NCI-H1694 (cell line): Measurements from ENCODE around the gene INCENP.
"Not testable (repeated sequence)": the region's sequence is repeated elsewhere in the genome, so short reads cannot be mapped to it uniquely, and the experiment has no call there.

Experiments used
- DNase-seq: peaks from one replicate; lab custom pipeline; 2025; lab: John Stamatoyannopoulos, UW

The INCENP gene

GRCh38 chr11:62171261-62171723, 47.5 kb downstream of the INCENP start:
- DNase-seq, result peak; percentile 92

DNA sequence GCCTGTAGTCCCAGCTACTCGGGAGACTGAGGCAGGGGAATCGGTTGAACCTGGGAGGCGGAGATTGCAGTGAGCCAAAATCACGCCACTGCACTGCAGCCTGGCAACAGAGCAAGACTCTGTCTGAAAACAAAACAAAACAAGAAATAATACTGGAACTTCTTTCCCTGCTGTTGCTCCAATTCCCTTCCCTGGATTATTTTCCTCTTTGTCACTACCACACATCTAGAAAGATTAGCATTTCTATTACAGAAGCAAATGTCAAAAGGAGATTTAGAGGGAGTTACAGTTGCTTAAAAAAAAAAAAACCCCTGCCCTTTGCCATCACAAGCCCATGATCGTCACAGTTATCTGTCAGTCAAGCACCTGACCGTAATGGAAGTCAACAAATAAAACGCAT, 48.5 kb downstream of the INCENP start:
- DNase-seq, result no peak

DNA sequence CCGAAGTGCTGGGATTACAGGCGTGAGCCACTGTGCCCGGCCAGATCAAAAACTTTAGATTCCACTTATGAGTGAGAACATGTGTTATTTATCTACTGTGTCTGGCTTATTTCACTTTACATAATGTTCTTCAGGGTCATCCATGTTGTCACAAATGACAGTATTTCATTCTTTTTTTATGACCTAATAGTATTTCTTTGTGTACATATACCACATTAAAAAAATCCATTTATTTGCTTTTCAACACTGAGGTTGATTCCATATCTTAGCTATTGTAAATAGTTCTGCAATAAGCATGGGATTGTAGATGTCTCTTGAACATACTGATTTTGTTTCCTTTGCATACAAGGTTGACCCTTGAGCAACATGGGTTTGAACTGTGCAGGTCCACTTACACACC, 53.0 kb downstream of the INCENP start:
- DNase-seq, result no peak

DNA sequence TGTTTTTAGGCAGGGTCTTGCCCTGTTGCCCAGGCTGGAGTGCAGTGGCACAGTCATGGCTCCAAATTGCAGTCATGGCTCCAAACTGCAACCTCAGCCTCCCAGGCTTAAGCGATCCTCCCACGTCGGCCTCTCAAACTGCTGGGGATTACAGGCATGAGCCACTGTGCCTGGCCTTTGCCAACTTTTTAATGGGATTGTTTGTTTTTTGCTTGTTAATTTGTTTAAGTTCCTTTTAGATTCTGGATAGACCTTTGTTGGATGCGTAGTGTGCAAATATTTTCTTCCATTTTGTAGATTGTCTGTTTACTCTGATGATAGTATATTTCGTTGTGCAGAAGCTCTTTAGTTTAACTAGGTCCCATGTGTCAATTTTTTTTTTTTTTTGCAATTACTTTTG, 56.2 kb downstream of the INCENP start:
- no peak for DNase-seq

- no peak for DNase-seq
Observed at GRCh38 chr11:62181097-62181496, 57.3 kb downstream of the INCENP start.

DNA sequence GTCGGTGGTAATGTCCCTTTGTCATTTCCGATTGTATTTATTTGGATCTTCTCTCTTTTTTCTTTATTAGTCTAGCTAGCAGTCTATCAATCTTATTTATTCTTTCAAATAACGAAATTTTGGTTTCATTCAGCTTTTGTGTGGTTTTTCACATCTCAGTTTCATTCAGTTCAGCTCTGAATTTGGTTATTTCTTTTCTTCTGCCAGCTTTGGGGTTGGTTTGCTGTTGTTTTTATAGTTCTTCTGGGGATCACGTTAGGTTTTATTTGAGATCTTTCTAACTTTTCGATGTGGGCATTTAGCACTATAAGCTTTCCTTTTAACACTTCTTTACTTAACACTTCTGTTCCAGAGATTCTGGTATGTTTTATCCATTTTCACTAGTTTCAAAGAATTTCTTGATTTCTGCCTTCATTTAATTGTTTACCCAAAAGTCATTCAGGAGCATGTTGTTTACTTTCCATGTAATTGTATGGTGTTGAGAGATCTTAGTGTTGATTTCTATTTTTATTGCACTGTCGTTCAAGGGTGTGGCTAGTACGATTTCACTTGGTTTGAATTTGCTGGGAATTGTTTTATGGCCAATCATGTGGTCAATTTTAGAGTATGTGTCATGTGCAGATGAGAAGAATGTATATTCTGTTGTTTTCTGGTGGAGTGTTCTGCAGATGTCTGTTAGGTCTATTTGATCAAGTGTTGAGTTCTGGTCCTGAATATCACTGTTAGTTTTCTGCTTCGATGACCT, 58.5 kb downstream of the INCENP start:
- no peak for DNase-seq

- no peak for DNase-seq
Observed at GRCh38 chr11:62186195-62186594, 62.4 kb downstream of the INCENP start.

GRCh38 chr11:62190011-62190410, 66.2 kb downstream of the INCENP start, which contains the start of gene SCGB1D1:
SCGB1D1 (plus strand) TSS chr11:62190216; CDS start chr11:62190285, 69 bp downstream.
- no peak for DNase-seq

GRCh38 chr11:62193952-62194351, 70.1 kb downstream of the INCENP start:
- DNase-seq, result no peak

DNA sequence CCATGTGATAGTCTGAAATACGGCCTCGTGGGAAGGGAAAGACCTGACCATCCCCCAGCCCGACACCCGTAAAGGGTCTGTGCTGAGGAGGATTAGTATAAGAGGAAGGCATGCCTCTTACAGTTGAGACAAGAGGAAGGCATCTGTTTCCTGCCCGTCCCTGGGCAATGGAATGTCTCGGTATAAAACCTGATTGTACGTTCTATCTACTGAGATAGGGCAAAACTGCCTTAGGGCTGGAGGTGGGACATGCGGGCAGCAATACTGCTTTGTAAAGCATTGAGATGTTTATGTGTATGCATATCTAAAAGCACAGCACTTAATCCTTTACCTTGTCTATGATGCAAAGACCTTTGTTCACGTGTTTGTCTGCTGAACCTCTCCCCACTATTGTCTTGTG, 71.2 kb downstream of the INCENP start:
- DNase-seq, result not testable (repeated sequence)

DNA sequence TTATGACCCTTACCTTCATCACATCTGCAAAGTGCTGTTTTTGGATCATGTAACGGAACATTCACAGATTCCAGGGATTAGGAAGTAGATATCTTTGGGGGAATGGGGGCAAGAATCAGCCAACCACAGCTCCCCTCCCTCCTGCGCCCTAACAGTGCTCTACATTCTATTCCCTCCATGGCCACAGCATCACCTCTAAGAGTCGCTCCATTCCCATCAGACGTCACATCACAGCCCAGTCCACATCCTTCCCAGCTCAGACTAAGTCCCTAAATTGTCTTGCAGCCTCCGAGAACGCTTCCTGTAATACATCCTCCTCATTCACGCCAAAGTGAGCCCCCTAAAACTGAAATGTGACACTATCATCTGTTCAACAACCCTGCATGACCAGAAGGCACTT, 72.1 kb downstream of the INCENP start:
- DNase-seq, result no peak

DNA sequence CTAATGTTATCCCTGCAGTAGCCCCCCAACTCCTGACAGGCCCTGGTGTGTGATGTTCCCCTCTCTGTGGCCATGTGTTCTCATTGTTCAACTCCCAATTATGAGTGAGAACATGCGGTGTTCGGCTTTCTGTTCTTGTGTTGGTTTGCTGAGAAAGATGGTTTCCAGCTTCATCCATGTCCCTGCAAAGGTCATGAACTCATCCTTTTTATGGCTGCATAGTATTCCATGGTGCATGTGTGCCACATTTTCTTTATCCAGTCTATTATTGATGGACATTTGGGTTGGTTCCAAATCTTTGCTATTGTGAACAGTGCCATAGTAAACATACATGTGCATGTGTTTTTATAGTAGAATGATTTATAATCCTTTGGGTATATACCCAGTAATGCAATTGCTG, 73.6 kb downstream of the INCENP start:
- not testable (repeated sequence) for DNase-seq

DNA sequence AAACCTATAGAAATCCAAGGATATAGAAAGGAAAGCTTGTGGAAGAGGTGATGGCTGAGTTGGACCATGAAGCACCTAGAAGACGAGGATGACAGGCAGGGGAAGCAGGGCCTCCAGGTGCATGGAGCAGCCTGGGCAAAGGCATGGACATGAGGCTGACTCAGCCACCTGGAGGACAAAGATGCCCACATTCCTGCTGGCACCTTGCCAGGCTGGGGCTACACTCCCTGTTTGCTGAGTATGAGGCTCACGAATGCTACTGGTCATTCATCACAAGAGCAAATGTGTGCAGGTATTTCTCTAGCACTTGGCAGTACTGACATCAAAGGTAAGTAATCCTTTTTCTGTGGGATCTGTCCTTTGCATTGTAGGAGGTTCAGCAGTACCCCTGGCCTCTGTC, 77.6 kb downstream of the INCENP start:
- DNase-seq, result no peak
